ENCODE data around the gene GPATCH2.

Gene GPATCH2

GRCh38 chr1:217431395-217431794 is 199.5 kb downstream of the GPATCH2 start:
- H3K27ac ChIP-seq = no peak overlapping the region
- TF ChIP-seq CTCF (conservative IDR thresholded peaks at IDR 0.05) = peak; percentile 45

GRCh38 chr1:217425422-217425821 is 205.5 kb downstream of the GPATCH2 start:
- TF ChIP-seq CTCF (conservative IDR thresholded peaks at IDR 0.05) = no peak
- no peak overlapping the region for H3K27ac ChIP-seq

GRCh38 chr1:217419194-217419551 is 211.7 kb downstream of the GPATCH2 start:
- no peak overlapping the region for H3K27ac ChIP-seq
- TF ChIP-seq CTCF (conservative IDR thresholded peaks at IDR 0.05) = no peak

GRCh38 chr1:217418269-217419193 is 212.4 kb downstream of the GPATCH2 start:
- H3K27ac ChIP-seq = no peak overlapping the region

GRCh38 chr1:217417363-217417762 is 213.5 kb downstream of the GPATCH2 start:
- no peak for TF ChIP-seq CTCF (conservative IDR thresholded peaks at IDR 0.05)
- no peak overlapping the region for H3K27ac ChIP-seq

More at GRCh38 chr1:217418269-217419193, 212.4 kb downstream of the GPATCH2 start:
- no peak for TF ChIP-seq CTCF (conservative IDR thresholded peaks at IDR 0.05)

- no peak for TF ChIP-seq CTCF (conservative IDR thresholded peaks at IDR 0.05)
- no peak overlapping the region for H3K27ac ChIP-seq
These were observed 223.3 kb downstream of the GPATCH2 start for GRCh38 chr1:217407534-217408001.

- H3K27ac ChIP-seq = no peak overlapping the region
- no peak for TF ChIP-seq CTCF (conservative IDR thresholded peaks at IDR 0.05)
These were observed 227.7 kb downstream of the GPATCH2 start for GRCh38 chr1:217403026-217403720.
